ENCODE data around the gene NCEH1. TPM values are rescaled to one million over a fixed set of nuclear protein-coding genes. Genes with fewer than 3 reads are reported as not detected.
A peak's percentile ranks its signal among the peaks of the same experiment; 100 is the strongest.

Gene NCEH1
- total RNA-seq, 2 donors from 2014 or later, result 18.5 to 18.6 TPM

GRCh38 chr3:172700256-172700655 is 10.6 kb downstream of the NCEH1 start:
- Mint-ChIP-seq H3K4me1 (ENCODE audit: low read depth in 2 of 2) (peaks cover 11 to 14% of the 10 kb centered on the region in 2 donors), H3K36me3 (no peaks in the 10 kb centered on the region), H3K27ac (no peak overlapping the region), H3K27me3 (no peaks in the 10 kb centered on the region), H3K4me3 (no peak overlapping the region), H3K9me3 (no peaks in the 10 kb centered on the region)
- DNase-seq (ENCODE audit: low spot score) (no peak), ATAC-seq (no peak)

- H3K27ac Mint-ChIP-seq, result no peak overlapping the region
- H3K36me3 Mint-ChIP-seq, result no peaks in the 10 kb centered on the region
- DNase-seq (ENCODE audit: low spot score) (no peak), ATAC-seq (no peak)
- no peaks in the 10 kb centered on the region for H3K27me3 Mint-ChIP-seq
- no peaks in the 10 kb centered on the region for H3K9me3 Mint-ChIP-seq
- peaks cover 15 to 18% of the 10 kb centered on the region in 2 donors for H3K4me1 Mint-ChIP-seq (ENCODE audit: low read depth in 2 of 2)
- no peak overlapping the region for H3K4me3 Mint-ChIP-seq
Measured at GRCh38 chr3:172699031-172699430, 11.8 kb downstream of the NCEH1 start.

GRCh38 chr3:172698631-172699030 is 12.2 kb downstream of the NCEH1 start:
- Mint-ChIP-seq H3K4me3 (no peak overlapping the region), H3K36me3 (no peaks in the 10 kb centered on the region), H3K27ac (no peak overlapping the region), H3K9me3 (no peaks in the 10 kb centered on the region), H3K4me1 (ENCODE audit: low read depth in 2 of 2) (peaks cover 18% of the 10 kb centered on the region in 2 donors), H3K27me3 (no peaks in the 10 kb centered on the region)
- ATAC-seq, result no peak
- no peak for DNase-seq (ENCODE audit: low spot score)

GRCh38 chr3:172697558-172697957 is 13.3 kb downstream of the NCEH1 start:
- H3K27ac Mint-ChIP-seq, result no peak overlapping the region
- H3K4me1 Mint-ChIP-seq (ENCODE audit: low read depth in 2 of 2), result peaks cover 24 to 25% of the 10 kb centered on the region in 2 donors
- no peaks in the 10 kb centered on the region for H3K9me3 Mint-ChIP-seq
- DNase-seq (ENCODE audit: low spot score) (no peak), ATAC-seq (no peak)
- H3K27me3 Mint-ChIP-seq, result no peaks in the 10 kb centered on the region
- H3K4me3 Mint-ChIP-seq, result no peak overlapping the region
- H3K36me3 Mint-ChIP-seq, result no peaks in the 10 kb centered on the region

DNA sequence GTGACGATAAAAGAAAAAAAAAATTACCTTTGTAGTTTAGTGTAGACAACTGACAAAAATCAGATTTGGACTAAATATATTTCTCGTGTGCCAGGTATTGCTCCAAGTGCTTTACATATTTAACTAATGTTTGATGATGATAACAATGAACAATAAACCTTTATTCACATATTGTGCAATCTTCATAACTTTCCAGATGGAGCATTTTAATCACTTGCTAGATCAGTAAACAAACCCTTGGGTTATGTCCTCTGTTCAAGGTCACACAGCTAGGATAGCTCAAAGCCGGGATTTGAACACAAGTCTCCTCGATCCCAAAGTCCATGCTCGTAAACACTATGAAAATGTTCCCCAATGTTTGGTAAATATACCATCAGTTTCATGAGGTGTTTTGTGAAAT is 14.5 kb downstream of the NCEH1 start:
- no peak for ATAC-seq
- no peak overlapping the region for H3K4me3 Mint-ChIP-seq
- no peak overlapping the region for H3K27ac Mint-ChIP-seq
- DNase-seq (ENCODE audit: low spot score), result no peak
- no peaks in the 10 kb centered on the region for H3K36me3 Mint-ChIP-seq
- H3K27me3 Mint-ChIP-seq, result no peaks in the 10 kb centered on the region
- peaks cover 22 to 23% of the 10 kb centered on the region in 2 donors for H3K4me1 Mint-ChIP-seq (ENCODE audit: low read depth in 2 of 2)
- H3K9me3 Mint-ChIP-seq, result no peaks in the 10 kb centered on the region

- no peak for ATAC-seq
- Mint-ChIP-seq H3K4me3 (no peak overlapping the region), H3K36me3 (no peaks in the 10 kb centered on the region), H3K27ac (no peak overlapping the region), H3K27me3 (no peaks in the 10 kb centered on the region), H3K9me3 (no peaks in the 10 kb centered on the region), H3K4me1 (ENCODE audit: low read depth in 2 of 2) (peaks cover 24 to 25% of the 10 kb centered on the region in 2 donors)
- DNase-seq (ENCODE audit: low spot score), result no peak
Measured at GRCh38 chr3:172694573-172695246, 16.2 kb downstream of the NCEH1 start.

- H3K4me3 Mint-ChIP-seq, result peak overlapping the region; percentile 11
- DNase-seq (ENCODE audit: low spot score) (no peak), ATAC-seq (no peak)
- no peaks in the 10 kb centered on the region for H3K9me3 Mint-ChIP-seq
- H3K27ac Mint-ChIP-seq, result peak overlapping the region; percentile 20 to 65
- no peaks in the 10 kb centered on the region for H3K27me3 Mint-ChIP-seq
- no peaks in the 10 kb centered on the region for H3K36me3 Mint-ChIP-seq
- H3K4me1 Mint-ChIP-seq (ENCODE audit: low read depth in 2 of 2), result peaks cover 17 to 19% of the 10 kb centered on the region in 2 donors
Measured at GRCh38 chr3:172692751-172693338, 18.0 kb downstream of the NCEH1 start.

GRCh38 chr3:172690936-172691335 is 19.9 kb downstream of the NCEH1 start:
- H3K27me3 Mint-ChIP-seq, result no peaks in the 10 kb centered on the region
- no peak overlapping the region for H3K4me3 Mint-ChIP-seq
- H3K4me1 Mint-ChIP-seq (ENCODE audit: low read depth in 2 of 2), result peaks cover 19 to 22% of the 10 kb centered on the region in 2 donors
- DNase-seq (ENCODE audit: low spot score) (no peak), ATAC-seq (no peak)
- H3K27ac Mint-ChIP-seq, result no peak overlapping the region
- H3K9me3 Mint-ChIP-seq, result no peaks in the 10 kb centered on the region
- H3K36me3 Mint-ChIP-seq, result no peaks in the 10 kb centered on the region

- H3K4me3 Mint-ChIP-seq, result no peak overlapping the region
- ATAC-seq, result no peak
- H3K9me3 Mint-ChIP-seq, result no peaks in the 10 kb centered on the region
- no peaks in the 10 kb centered on the region for H3K36me3 Mint-ChIP-seq
- no peak for DNase-seq (ENCODE audit: low spot score)
- no peak overlapping the region for H3K27ac Mint-ChIP-seq
- H3K4me1 Mint-ChIP-seq (ENCODE audit: low read depth in 2 of 2), result peaks cover 18 to 27% of the 10 kb centered on the region in 2 donors
- no peaks in the 10 kb centered on the region for H3K27me3 Mint-ChIP-seq
Measured at GRCh38 chr3:172688588-172688987, 22.3 kb downstream of the NCEH1 start.

DNA sequence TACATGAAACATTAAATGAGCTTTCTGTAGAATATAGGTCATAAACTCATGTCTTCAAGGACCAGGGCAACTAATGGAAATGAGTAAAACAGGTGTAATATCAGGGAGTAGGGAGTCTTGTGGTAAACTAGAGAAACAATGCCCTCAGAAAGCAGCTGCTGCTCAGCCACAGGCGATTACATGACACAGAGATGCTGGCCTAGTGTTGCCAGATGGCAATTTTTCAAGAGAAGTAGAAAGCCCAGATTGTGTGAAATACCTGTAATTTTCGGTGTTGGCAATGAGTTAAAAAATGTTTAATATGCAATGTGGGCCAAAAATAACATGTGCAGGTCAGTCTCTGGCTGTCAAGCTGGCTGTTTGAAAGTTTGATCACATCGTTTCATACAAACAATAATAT is 23.4 kb downstream of the NCEH1 start:
- DNase-seq (ENCODE audit: low spot score), result no peak
- H3K9me3 Mint-ChIP-seq, result no peaks in the 10 kb centered on the region
- H3K4me3 Mint-ChIP-seq, result no peak overlapping the region
- H3K36me3 Mint-ChIP-seq, result no peaks in the 10 kb centered on the region
- peaks cover 12 to 19% of the 10 kb centered on the region in 2 donors for H3K4me1 Mint-ChIP-seq (ENCODE audit: low read depth in 2 of 2)
- no peaks in the 10 kb centered on the region for H3K27me3 Mint-ChIP-seq
- no peak overlapping the region for H3K27ac Mint-ChIP-seq
- ATAC-seq, result no peak

DNA sequence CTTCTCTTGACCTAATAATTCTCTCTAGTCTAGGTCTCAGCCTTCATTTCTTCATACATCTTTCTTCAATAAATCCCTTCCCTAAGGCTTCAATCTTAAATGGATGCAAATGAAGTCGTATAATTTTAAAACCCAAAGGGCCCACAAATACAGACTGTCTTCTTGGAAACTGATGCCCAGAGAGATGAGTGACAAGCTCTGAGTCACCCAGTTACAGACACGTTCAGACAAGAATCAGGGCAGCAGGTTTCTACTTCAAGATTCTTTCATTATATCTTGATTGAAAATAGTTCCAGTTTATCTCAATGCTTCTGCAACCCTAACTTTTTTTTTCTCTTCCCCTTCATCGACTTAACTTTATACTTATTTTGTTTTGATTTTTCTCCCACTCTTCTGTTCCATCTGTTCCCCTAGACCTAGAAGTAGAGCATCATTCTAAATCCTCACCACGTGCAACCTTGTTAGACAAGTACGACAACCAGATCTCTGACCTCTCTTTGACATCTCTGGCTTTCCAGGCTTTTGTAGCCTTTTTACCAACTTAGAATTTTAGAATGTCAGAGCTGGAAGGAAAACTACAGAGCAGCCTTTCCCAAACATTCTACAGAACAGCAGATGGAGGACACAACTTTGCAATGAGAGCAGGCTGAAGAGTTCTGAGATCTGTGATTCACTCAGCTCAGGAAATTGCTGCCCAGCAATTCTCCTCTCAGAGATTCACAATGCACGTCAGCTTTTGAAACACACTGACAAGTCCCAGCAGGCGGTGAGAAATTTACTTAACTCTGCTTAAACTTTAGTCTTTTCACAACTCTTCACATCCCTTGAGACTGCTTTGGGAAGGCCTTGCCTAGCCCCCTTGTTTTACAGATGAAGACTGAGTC is 25.3 kb downstream of the NCEH1 start:
- H3K4me1 Mint-ChIP-seq (ENCODE audit: low read depth in 2 of 2), result peaks cover 6 to 14% of the 10 kb centered on the region in 2 donors
- no peaks in the 10 kb centered on the region for H3K27me3 Mint-ChIP-seq
- peak overlapping the region; percentile 60 for H3K4me3 Mint-ChIP-seq
- no peaks in the 10 kb centered on the region for H3K36me3 Mint-ChIP-seq
- peak; percentile 53 to 74 for ATAC-seq
- no peak for DNase-seq (ENCODE audit: low spot score)
- H3K9me3 Mint-ChIP-seq, result no peaks in the 10 kb centered on the region
- H3K27ac Mint-ChIP-seq, result peak overlapping the region; percentile 10 to 51

DNA sequence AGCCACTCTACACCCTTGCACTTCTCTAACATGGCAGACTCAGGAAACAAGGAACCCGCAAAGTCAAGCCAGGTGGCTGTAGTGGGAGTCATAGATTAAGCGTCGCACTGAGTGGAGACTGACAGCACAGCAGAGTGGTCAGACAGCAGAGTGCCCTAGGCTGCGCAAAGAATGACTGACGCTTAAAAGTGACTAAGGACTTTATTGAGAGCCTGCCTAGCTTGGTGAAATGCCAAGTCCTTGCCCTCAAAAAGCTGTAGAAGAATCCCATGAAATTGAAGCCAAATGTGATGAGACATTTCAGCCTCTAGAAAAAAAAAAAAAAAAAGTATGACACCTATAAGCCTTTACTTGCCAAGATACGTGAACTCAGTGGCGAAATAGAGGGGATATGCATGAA is 30.2 kb downstream of the NCEH1 start:
- Mint-ChIP-seq H3K4me3 (no peak overlapping the region), H3K27ac (no peak overlapping the region), H3K27me3 (no peaks in the 10 kb centered on the region), H3K36me3 (no peaks in the 10 kb centered on the region), H3K4me1 (ENCODE audit: low read depth in 2 of 2) (peaks cover 5 to 14% of the 10 kb centered on the region in 2 donors), H3K9me3 (no peaks in the 10 kb centered on the region)
- no peak for DNase-seq (ENCODE audit: low spot score)
- ATAC-seq, result no peak

- ATAC-seq (no peak), DNase-seq (ENCODE audit: low spot score) (no peak)
- Mint-ChIP-seq H3K4me1 (ENCODE audit: low read depth in 2 of 2) (peaks cover 4 to 7% of the 10 kb centered on the region in 2 donors), H3K36me3 (no peaks in the 10 kb centered on the region), H3K27ac (no peak overlapping the region), H3K9me3 (no peaks in the 10 kb centered on the region), H3K4me3 (no peak overlapping the region), H3K27me3 (no peaks in the 10 kb centered on the region)
Measured at GRCh38 chr3:172679599-172679998, 31.3 kb downstream of the NCEH1 start.

- no peaks in the 10 kb centered on the region for H3K27me3 Mint-ChIP-seq
- DNase-seq (ENCODE audit: low spot score) (no peak), ATAC-seq (no peak)
- no peaks in the 10 kb centered on the region for H3K9me3 Mint-ChIP-seq
- H3K4me1 Mint-ChIP-seq (ENCODE audit: low read depth in 2 of 2), result peaks cover 4 to 7% of the 10 kb centered on the region in 2 donors
- H3K36me3 Mint-ChIP-seq, result no peaks in the 10 kb centered on the region
- no peak overlapping the region for H3K4me3 Mint-ChIP-seq
- no peak overlapping the region for H3K27ac Mint-ChIP-seq
Measured at GRCh38 chr3:172678068-172678467, 32.8 kb downstream of the NCEH1 start.
